Activated T-helper 9 cell treated with anti-CD3 and anti-CD28 coated beads, Interleukin-2, amount 50 U/mL, for 16 hours (primary cell): ENCODE measurements around the gene SSUH2.

Experiments used
- DNase-seq: peaks from one replicate; pipeline ENCODE4 v3.0.0-alpha.2; 2020; ENCODE audit warnings: low read depth

Gene SSUH2

DNA sequence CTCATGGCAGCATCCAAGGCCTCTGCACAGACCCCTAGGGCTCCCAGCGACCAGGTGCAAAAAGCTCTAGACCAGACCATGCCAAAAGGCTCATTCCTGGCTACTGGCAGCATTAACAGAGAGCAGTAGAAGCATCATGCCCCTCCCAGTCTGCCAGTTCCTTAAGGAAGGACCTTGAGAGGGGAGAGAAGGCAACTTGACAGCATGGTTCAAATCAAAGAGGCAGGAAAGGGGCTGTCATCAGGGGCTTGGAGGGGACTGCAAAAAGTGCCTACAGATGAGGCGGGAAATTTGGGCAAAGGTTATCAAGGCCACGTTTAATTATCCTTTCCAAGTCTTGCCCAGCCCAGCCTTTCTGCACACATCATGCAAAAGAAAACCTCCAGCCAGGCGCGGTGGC, 64.7 kb downstream of the SSUH2 start:
- no peak for DNase-seq

DNA sequence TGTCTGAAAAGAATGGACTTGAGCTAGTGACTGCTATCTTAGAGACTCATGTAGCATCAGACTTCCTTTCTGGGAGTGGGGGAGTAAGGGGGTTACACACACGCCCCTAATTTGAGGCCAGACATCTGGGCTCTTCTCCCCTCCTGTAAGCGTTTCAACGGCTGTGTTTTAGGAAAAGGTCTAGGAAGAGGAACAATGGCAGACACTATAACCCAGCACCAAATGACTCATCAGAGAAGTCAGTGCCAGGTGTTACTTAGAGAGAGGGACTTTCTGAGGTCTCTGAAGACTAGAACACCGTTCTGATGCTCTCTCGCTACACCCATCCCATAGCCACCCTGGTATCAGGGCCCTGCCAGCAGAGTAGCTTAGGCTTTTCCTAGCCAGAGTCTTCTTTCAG, 65.5 kb downstream of the SSUH2 start:
- no peak for DNase-seq

DNA sequence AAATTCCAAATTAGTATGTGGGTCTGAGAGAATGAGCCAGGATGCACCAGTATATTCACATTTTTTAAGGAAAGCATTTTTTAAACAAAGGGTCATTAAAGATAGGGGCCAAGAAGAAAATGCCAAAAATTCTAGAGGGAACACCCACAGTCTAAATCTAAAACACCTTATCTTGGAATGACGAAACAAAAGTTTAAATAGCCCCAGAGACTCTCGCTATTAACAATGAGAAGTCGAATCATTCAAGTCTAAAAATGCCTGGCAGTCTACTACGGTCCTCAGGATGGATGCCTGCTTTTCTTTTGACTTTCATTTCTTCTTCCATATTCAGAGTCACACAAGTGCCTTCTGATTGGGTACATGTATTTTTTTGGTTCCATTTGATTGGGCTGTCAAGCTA, 66.3 kb downstream of the SSUH2 start:
- DNase-seq = no peak

DNA sequence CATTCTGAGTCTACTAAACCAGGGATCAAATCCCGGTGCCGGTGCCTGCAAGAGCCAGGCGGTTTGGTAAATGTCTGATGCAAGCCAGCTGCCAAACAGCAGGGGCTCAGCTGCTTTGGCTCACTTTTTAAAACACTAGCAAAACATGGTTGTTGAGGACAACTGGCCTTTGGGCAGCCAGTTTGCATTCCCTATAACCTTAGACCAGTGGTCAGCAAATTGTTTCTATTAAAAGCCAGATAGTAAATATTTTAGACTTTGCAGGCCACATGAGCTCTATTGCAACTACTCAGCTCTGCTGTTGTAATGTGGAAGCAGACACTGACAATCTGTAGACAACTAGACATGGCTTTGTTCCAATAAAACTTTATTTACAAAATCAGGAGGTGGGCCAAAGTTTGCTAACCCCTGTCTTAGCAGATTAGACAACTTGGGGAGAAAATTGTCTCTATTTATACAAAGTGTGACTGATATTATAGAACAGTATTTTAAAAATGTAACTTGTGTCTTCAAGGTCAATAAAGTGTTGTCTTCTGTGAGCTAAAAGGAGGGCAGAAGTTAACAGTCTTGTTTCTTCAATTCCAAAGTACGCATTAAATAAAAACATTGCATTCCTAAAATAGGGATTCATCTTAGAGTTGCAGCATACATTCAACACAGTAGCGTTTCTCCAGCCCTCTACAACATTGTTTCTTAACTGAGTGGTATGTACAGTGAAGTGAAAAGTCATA, 67.6 kb downstream of the SSUH2 start:
- no peak for DNase-seq

DNA sequence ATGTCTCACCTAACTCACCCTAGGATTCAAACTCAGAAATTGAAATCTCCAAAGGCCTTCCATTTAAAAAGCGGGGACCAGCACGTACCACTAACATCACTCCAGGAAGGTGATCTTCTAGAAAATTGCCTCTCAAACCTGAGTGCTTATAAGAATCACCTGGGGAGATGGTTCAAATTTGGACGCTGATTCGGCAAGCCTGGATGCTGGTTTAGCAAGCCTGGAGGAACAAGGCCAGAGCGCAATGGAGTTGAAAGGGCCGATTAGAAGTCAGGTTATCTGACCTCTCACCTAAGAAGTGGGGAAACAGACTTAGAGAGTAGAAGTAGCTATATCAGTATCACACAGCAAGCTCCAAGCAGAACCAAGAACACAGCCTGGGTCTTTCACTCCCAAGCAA, 68.2 kb downstream of the SSUH2 start:
- no peak for DNase-seq

DNA sequence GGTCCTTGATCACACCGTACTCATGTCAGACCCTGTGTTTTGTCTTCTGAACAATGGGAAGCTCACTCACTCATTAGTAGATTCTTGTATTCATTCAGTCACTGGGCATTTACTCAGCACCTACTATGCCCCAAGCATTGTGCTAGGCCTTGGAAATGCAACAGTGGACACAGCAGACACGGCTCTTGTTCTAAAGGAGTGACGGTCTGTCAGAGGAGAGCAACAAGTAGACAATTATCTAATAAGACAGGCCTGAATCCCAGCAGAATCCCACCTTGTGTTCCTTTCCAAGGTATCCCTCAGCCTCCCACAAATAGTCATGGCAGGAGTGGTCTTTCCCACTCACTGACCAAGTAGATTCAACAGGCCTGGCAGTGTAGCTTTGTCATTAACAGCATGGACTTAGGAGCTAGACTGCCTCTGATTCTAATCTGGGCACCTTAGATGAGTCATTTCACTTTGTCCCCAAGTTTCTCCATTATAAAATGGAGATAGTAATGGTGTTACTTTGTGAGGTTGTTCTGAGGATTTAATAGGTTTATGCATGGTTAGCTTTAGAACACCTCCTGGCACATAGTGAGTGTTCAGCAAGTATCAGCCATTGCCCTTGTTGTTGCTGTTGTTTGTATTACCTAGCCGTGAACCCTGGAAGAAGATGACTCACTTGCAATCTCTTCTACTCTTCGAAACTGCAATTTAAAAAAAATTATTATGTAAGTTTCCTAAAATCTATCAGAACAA, 69.1 kb downstream of the SSUH2 start:
- DNase-seq = no peak

DNA sequence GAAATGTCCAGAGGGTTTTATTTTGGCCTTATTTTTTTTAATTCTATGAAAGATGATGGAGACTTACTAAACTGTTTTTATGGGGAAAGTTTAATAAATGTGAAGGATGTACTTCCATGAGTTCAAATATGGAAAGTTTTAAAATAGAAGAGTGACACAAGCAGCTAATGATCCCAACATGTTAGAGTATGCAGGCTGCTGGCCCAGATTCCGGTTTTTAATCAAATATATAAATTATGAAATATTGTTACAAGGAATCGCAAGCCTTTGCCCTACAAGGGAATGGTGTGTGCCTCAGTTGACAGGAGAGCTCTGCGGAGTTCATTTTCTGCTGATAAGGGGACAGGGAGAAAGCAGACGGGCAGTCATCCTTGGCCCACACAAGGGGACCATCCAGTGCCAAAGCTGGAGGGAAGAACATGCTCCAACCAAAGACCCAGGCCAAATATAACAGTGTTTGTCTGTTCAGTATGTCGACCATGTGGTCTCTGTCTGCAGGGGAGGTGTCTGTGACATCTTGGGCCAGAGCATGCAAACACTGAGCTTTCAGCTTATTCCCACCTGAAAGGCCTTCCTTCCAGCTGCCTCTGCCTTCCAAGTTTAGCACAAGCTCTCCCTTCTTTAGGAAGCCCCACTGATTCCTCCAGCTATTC, 69.8 kb downstream of the SSUH2 start:
- no peak for DNase-seq

DNA sequence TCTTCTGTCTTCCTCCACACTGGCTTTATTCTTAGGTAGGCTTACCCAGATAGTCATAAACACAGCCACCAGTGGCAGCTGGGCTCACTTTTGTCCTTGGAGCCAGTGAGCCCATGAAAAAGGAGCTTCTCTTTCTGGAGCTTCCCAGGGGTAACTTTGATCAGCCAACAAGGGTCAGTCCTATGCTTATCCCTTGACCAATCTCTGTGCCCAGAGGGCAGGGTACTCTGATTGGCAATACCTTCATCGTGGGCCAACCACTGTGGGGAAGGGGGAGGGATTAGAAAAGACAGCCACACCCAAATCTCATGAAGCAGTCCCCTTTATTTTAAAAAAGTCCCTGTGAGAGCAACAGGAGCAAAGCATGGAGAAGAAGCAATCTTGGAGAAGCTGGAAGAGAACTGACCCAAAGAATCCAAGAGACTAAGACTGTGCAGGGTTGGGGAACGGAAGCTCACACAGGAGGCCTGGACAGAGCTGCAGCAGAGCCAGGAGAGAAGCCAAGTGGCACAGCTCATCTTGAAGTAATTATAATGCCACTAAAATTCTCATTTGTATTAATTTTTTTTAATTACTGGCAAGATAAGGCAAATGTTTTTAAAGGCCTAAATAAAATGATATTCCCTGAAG, 70.4 kb downstream of the SSUH2 start:
- no peak for DNase-seq

DNA sequence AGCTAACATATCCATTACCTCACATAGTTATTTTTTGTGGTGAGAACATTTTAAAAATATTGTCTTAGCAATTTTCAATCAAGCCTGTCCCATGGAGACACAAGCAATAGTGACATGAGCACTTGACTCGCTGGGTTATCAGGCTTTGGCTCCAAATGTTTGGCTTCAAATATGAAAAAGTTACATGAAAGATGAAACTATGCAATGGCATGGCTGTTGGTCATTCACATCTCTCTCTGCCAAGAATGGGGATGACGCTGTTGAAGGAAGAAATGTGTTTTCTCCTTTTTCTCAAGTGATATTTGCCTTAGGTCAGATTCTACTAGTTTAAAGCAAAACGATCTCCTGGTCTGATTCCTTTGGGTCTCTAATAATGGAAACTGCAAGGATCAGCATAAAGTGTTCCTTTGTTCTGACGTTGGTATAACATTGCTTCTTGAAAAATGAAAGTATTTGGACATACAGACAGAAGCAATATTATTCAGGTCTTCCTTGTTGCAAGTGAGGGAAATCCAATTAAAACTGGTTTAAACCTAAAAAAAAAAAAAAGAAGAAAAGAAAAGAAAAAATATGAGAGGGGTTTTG, 71.2 kb downstream of the SSUH2 start:
- DNase-seq = no peak

DNA sequence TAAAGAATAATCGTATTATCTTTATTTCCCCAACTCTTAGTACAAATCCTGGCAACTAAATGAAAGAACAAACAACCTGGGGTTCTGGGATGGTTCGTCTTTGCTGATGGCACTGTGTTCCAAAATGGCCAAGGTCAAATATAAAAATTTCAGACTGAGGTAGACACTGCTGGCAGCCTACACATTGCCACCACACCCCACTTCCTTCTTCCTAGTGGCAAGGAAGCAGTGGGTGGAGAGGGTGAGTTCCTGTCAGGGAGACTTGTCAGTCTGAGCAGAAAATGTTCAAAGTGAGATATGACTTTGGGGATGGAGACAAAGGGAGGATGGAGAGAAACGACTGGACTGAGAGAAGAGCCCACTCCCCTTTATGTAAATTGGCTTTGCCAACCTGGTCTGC, 73.3 kb downstream of the SSUH2 start:
- no peak for DNase-seq
